Stimulated activated CD8-positive, alpha-beta memory T cell treated with anti-CD3 and anti-CD28 coated beads, Interleukin-7, amount 100 ng/mL, for 1 hour (primary cell): ENCODE results near the gene ZNF716.
"Not testable (repeated sequence)": the region's sequence is repeated elsewhere in the genome, so short reads cannot be mapped to it uniquely, and the experiment has no call there.

Experiments used
- DNase-seq, 2 donors: peaks; one replicate each; pipeline ENCODE4 v3.0.0-alpha.2; 2020; ENCODE audit warnings: low read depth in 2 of 2

The ZNF716 gene

GRCh38 chr7:57425969-57426628 lies 23.9 kb upstream of the ZNF716 start:
- DNase-seq = no peak

- DNase-seq = no peak
These were observed 23.4 kb upstream of the ZNF716 start for GRCh38 chr7:57426629-57427003.

- no peak for DNase-seq
These were observed 22.8 kb upstream of the ZNF716 start for GRCh38 chr7:57427146-57427545.

- no peak for DNase-seq
These were observed 22.4 kb upstream of the ZNF716 start for GRCh38 chr7:57427594-57427993.

- no peak for DNase-seq
These were observed 17.4 kb upstream of the ZNF716 start for GRCh38 chr7:57432583-57432982.

GRCh38 chr7:57437581-57437980 lies 12.4 kb upstream of the ZNF716 start:
- DNase-seq = no peak

GRCh38 chr7:57438244-57438643 lies 11.7 kb upstream of the ZNF716 start:
- no peak for DNase-seq

GRCh38 chr7:57443567-57443966 lies 6.4 kb upstream of the ZNF716 start:
- DNase-seq = no peak

GRCh38 chr7:57469186-57469828 lies 19.3 kb downstream of the ZNF716 start:
- not testable (repeated sequence) for DNase-seq

GRCh38 chr7:57480304-57480703 lies 30.3 kb downstream of the ZNF716 start:
- DNase-seq = not testable (repeated sequence)

- DNase-seq = not testable (repeated sequence)
These were observed 35.0 kb downstream of the ZNF716 start for GRCh38 chr7:57485022-57485421.

- DNase-seq = no peak
These were observed 38.0 kb downstream of the ZNF716 start for GRCh38 chr7:57487957-57488356.

GRCh38 chr7:57495111-57495510 lies 45.1 kb downstream of the ZNF716 start:
- not testable (repeated sequence) for DNase-seq

- no peak for DNase-seq
These were observed 46.4 kb downstream of the ZNF716 start for GRCh38 chr7:57496395-57496794.

- DNase-seq = no peak
These were observed 55.2 kb downstream of the ZNF716 start for GRCh38 chr7:57505176-57505575.
